ENCODE measurements around the gene PARP14. TPM values are rescaled to one million over a fixed set of nuclear protein-coding genes. Genes with fewer than 3 reads are reported as not detected.
"Not testable (repeated sequence)": the region's sequence is repeated elsewhere in the genome, so short reads cannot be mapped to it uniquely, and the experiment has no call there.

Gene PARP14
- total RNA-seq, 1 experiment from 2014 or later = 18.7 TPM

DNA sequence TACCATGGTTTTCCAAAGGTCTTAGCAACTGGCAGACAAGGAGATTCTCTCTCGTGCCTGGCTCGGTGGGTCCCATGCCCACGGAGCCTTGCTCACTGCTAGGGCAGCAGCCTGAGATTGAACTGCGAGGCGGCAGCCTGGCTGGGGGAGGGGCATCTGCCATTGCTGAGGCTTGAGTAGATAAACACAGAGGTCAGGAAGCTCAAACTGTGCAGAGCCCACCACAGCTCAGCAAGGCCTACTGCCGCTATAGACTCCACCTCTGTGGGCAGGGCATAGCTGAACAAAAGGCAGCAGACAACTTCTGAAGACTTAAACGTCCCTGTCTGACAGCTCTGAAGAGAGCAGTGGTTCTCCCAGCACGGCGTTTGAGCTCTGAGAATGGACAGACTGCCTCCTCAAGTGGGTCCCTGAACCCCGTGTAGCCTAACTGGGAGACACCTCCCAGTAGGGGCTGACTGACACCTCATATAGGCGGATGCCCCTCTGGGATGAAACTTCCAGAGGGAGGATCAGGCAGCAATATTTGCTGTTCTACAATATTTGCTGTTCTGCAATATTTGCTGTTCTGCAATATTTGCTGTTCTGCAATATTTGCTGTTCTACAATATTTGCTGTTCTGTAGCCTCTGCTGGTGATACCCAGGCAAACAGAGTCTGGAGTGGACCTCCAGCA, 29.3 kb upstream of the PARP14 start:
- DNase-seq; H3K4me3 ChIP-seq (ENCODE audit: low read length); H3K9me3 ChIP-seq (ENCODE audit: low read length); H3K27me3 ChIP-seq (ENCODE audit: low read length); H2AFZ ChIP-seq (ENCODE audit: low read length); H3K36me3 ChIP-seq (ENCODE audit: insufficient read depth, low read length); H3K9ac ChIP-seq (ENCODE audit: low read length); H3K9me2 ChIP-seq (replicated peaks; ENCODE audit: insufficient read depth, low read length); H3K79me2 ChIP-seq (ENCODE audit: low read length); H3K27ac ChIP-seq (ENCODE audit: low read length); H4K20me1 ChIP-seq (ENCODE audit: insufficient read depth, low read depth, low read length); H3K4me2 ChIP-seq (ENCODE audit: low read depth, low read length, poor library complexity, severe bottlenecking); H3K4me1 ChIP-seq (ENCODE audit: low read length): not testable (repeated sequence)

DNA sequence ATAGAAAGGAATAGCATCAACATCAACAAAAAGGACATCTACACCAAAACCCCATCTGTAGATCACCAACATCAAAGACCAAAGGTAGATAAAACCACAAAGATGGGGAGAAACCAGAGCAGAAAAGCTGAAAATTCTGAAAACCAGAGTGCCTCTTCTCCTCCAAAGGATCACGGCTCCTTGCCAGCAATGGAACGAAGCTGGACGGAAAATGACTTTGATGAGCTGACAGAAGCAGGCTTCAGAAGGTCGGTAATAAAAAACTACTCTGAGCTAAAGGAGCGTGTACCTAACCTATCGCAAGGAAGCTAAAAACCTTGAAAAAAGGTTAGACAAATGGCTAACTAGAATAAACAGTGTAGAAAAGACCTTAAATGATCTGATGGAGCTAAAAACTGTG, 28.7 kb upstream of the PARP14 start:
- not testable (repeated sequence) for H3K36me3 ChIP-seq (ENCODE audit: insufficient read depth, low read length); H3K4me1 ChIP-seq (ENCODE audit: low read length); H3K9me3 ChIP-seq (ENCODE audit: low read length); H3K27ac ChIP-seq (ENCODE audit: low read length); H3K9me2 ChIP-seq (replicated peaks; ENCODE audit: insufficient read depth, low read length); H3K4me2 ChIP-seq (ENCODE audit: low read depth, low read length, poor library complexity, severe bottlenecking); DNase-seq; H2AFZ ChIP-seq (ENCODE audit: low read length); H3K27me3 ChIP-seq (ENCODE audit: low read length); H3K4me3 ChIP-seq (ENCODE audit: low read length); H3K9ac ChIP-seq (ENCODE audit: low read length); H3K79me2 ChIP-seq (ENCODE audit: low read length); H4K20me1 ChIP-seq (ENCODE audit: insufficient read depth, low read depth, low read length)

DNA sequence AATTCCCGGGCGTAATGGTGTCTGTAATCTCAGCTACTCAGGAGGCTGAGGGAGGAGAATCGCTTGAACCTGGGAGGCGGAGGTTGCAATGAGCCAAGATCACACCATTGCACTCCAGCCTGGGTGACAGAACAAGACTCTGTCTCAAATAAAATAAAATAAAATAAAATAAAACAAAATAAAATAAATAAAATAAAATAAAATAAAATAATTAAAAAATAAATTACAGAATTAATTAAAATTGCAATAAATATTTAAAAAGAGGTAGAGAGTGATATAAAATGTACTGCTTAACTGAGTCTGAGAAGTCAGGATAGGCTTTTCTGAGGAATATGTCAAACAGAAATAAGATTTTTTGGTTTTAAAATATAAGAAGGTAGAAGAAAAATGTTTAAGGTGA, 22.3 kb upstream of the PARP14 start:
- H3K4me2 ChIP-seq (ENCODE audit: low read depth, low read length, poor library complexity, severe bottlenecking) = peak overlapping the region; percentile 48
- H3K9ac ChIP-seq (ENCODE audit: low read length) = 0 out of 2 replicates have a peak overlapping the region, but pooled peaks have one; percentile 30
- H3K27ac ChIP-seq (ENCODE audit: low read length) = 0 out of 2 replicates have a peak overlapping the region, but pooled peaks have one; percentile 27
- H3K4me3 ChIP-seq (ENCODE audit: low read length); H3K9me3 ChIP-seq (ENCODE audit: low read length); H3K9me2 ChIP-seq (replicated peaks; ENCODE audit: insufficient read depth, low read length); H4K20me1 ChIP-seq (ENCODE audit: insufficient read depth, low read depth, low read length); H3K36me3 ChIP-seq (ENCODE audit: insufficient read depth, low read length); DNase-seq; H3K27me3 ChIP-seq (ENCODE audit: low read length); H3K79me2 ChIP-seq (ENCODE audit: low read length): not testable (repeated sequence)
- H3K4me1 ChIP-seq (ENCODE audit: low read length) = peaks cover 20% of the 10 kb centered on the region
- peak overlapping the region; percentile 64; the same call in 1 of the 2 replicates for H2AFZ ChIP-seq (ENCODE audit: low read length)

DNA sequence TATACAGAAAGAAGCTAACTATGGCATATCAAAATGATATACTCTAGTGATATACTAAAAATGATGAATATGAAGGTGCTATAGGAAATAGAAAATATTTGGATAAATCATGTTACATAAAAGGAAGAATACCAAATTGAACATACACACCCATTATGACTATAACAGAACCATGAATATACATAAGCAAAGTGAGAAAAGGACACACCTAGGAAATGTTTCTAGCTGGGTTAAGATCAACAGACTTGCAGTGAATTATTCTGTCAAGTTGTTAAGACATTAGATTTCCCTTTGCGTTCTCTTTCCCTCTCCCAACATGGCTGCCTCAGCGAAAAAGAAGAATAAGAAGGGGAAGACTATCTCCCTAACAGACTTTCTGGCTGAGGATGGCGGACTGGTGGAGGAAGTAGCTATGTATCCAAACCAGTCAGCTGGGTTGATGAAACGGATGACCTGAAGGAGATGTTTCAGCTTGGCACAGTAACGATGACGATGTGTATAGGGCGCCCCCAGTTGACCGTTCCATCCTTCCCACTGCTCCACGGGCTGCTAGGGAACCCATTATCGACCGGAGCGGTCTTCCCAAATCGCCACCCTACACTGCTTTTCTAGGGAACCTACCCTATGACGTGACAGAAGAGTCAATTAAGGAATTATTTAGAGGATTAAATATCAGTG, 20.2 kb upstream of the PARP14 start:
- no peak overlapping the region for H3K4me2 ChIP-seq (ENCODE audit: low read depth, low read length, poor library complexity, severe bottlenecking)
- H3K36me3 ChIP-seq (ENCODE audit: insufficient read depth, low read length) = no peaks in the 10 kb centered on the region
- peak; percentile 56 for DNase-seq
- H4K20me1 ChIP-seq (ENCODE audit: insufficient read depth, low read depth, low read length) = no peaks in the 10 kb centered on the region
- H3K27me3 ChIP-seq (ENCODE audit: low read length) = no peaks in the 10 kb centered on the region
- H3K79me2 ChIP-seq (ENCODE audit: low read length) = no peaks in the 10 kb centered on the region
- no peak overlapping the region for H2AFZ ChIP-seq (ENCODE audit: low read length)
- no peak overlapping the region for H3K27ac ChIP-seq (ENCODE audit: low read length)
- peaks cover 20% of the 10 kb centered on the region for H3K4me1 ChIP-seq (ENCODE audit: low read length)
- H3K4me3 ChIP-seq (ENCODE audit: low read length) = no peak overlapping the region
- H3K9ac ChIP-seq (ENCODE audit: low read length) = no peak overlapping the region
- no peaks in the 10 kb centered on the region for H3K9me2 ChIP-seq (replicated peaks; ENCODE audit: insufficient read depth, low read length)
- H3K9me3 ChIP-seq (ENCODE audit: low read length) = no peaks in the 10 kb centered on the region

DNA sequence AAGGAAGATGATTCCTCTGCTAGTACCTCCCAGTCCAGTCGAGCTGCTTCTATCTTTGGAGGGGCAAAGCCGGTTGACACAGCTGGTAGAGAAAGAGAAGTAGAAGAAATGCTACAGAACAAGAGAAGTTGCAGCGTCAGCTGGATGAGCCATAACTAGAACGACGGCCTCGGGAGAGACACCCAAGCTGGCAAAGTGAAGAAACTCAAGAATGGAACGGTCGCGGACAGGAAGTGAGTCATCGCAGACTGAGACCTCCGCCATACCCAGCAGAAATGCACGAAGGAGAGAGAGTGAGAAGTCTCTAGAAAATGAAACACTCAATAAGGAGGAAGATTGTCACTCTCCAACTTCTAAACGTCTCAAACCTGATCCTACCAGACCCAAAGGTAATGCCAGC, 19.0 kb upstream of the PARP14 start:
- H3K27me3 ChIP-seq (ENCODE audit: low read length) = no peaks in the 10 kb centered on the region
- no peak overlapping the region for H3K27ac ChIP-seq (ENCODE audit: low read length)
- no peak overlapping the region for H3K4me3 ChIP-seq (ENCODE audit: low read length)
- H2AFZ ChIP-seq (ENCODE audit: low read length) = no peak overlapping the region
- no peaks in the 10 kb centered on the region for H3K9me2 ChIP-seq (replicated peaks; ENCODE audit: insufficient read depth, low read length)
- no peak for DNase-seq
- 0 out of 2 replicates have a peak overlapping the region, but pooled peaks have one; percentile 15 for H3K9ac ChIP-seq (ENCODE audit: low read length)
- no peak overlapping the region for H3K4me2 ChIP-seq (ENCODE audit: low read depth, low read length, poor library complexity, severe bottlenecking)
- peaks cover 20% of the 10 kb centered on the region for H3K4me1 ChIP-seq (ENCODE audit: low read length)
- no peaks in the 10 kb centered on the region for H4K20me1 ChIP-seq (ENCODE audit: insufficient read depth, low read depth, low read length)
- no peaks in the 10 kb centered on the region for H3K9me3 ChIP-seq (ENCODE audit: low read length)
- no peaks in the 10 kb centered on the region for H3K79me2 ChIP-seq (ENCODE audit: low read length)
- no peaks in the 10 kb centered on the region for H3K36me3 ChIP-seq (ENCODE audit: insufficient read depth, low read length)

DNA sequence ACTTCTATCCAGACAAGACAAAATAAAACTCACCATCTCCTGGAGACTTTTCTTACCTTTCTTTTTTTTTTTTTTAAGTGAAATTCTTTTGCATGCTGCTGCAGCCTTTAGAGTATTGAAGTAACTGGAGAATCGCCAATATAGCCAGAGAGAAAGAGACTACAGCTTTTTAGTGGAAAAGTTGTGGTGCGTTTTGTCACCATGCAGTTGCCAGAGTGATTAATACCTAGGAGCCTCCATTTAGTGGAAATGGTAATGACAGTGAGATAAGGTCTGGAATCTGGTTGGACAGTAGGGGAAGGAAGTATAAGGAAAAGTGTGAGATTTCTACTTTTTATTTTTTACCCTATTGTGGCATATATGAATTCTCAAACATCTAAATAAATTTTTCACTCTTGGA, 18.1 kb upstream of the PARP14 start:
- H3K27me3 ChIP-seq (ENCODE audit: low read length) = no peaks in the 10 kb centered on the region
- H3K4me1 ChIP-seq (ENCODE audit: low read length) = peaks cover 20% of the 10 kb centered on the region
- H3K36me3 ChIP-seq (ENCODE audit: insufficient read depth, low read length) = no peaks in the 10 kb centered on the region
- H4K20me1 ChIP-seq (ENCODE audit: insufficient read depth, low read depth, low read length) = no peaks in the 10 kb centered on the region
- no peaks in the 10 kb centered on the region for H3K9me2 ChIP-seq (replicated peaks; ENCODE audit: insufficient read depth, low read length)
- no peaks in the 10 kb centered on the region for H3K79me2 ChIP-seq (ENCODE audit: low read length)
- DNase-seq = no peak
- H3K4me3 ChIP-seq (ENCODE audit: low read length) = no peak overlapping the region
- H3K9me3 ChIP-seq (ENCODE audit: low read length) = no peaks in the 10 kb centered on the region
- no peak overlapping the region for H3K9ac ChIP-seq (ENCODE audit: low read length)
- no peak overlapping the region for H3K4me2 ChIP-seq (ENCODE audit: low read depth, low read length, poor library complexity, severe bottlenecking)
- no peak overlapping the region for H2AFZ ChIP-seq (ENCODE audit: low read length)
- H3K27ac ChIP-seq (ENCODE audit: low read length) = no peak overlapping the region

DNA sequence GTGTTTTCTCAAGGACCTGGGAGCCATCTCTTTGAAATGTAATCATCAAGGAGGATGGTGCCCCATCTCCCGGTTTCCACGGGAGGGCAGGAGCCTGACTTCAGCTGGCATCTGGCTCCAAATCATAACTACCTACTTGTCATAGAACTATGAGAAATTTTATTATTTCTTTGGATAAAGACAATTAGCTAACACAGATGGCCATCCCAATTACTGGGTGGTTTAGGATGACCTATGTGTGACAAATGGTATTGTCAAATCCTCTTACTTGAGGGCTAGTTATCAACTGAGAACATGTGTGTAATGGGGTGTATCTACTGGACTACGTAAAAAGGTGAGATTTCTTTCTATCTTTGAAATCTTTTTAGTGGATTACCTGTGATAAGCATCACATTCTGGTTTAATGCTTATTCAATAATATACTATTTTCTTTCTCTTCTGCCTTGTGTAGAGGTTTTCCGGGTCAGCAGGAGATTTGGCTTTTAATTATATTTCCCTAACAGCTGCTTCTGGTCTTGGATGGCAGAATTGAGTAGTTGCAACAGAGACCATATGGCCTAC, 15.3 kb upstream of the PARP14 start:
- no peaks in the 10 kb centered on the region for H3K27me3 ChIP-seq (ENCODE audit: low read length)
- no peak overlapping the region for H3K4me2 ChIP-seq (ENCODE audit: low read depth, low read length, poor library complexity, severe bottlenecking)
- no peaks in the 10 kb centered on the region for H3K79me2 ChIP-seq (ENCODE audit: low read length)
- H4K20me1 ChIP-seq (ENCODE audit: insufficient read depth, low read depth, low read length) = no peaks in the 10 kb centered on the region
- H3K36me3 ChIP-seq (ENCODE audit: insufficient read depth, low read length) = no peaks in the 10 kb centered on the region
- no peak for DNase-seq
- H3K9me2 ChIP-seq (replicated peaks; ENCODE audit: insufficient read depth, low read length) = no peaks in the 10 kb centered on the region
- H3K9me3 ChIP-seq (ENCODE audit: low read length) = no peaks in the 10 kb centered on the region
- peaks cover 2% of the 10 kb centered on the region; the same call in 1 of the 2 replicates for H3K4me1 ChIP-seq (ENCODE audit: low read length)
- no peak overlapping the region for H3K9ac ChIP-seq (ENCODE audit: low read length)
- no peak overlapping the region for H3K4me3 ChIP-seq (ENCODE audit: low read length)
- H3K27ac ChIP-seq (ENCODE audit: low read length) = no peak overlapping the region
- no peak overlapping the region for H2AFZ ChIP-seq (ENCODE audit: low read length)

- Histone ChIP-seq H3K9me2 (replicated peaks; ENCODE audit: insufficient read depth, low read length) (no peaks in the 10 kb centered on the region), H3K27me3 (ENCODE audit: low read length) (no peaks in the 10 kb centered on the region)
Measured at GRCh38 chr3:122665881-122666280, 14.8 kb upstream of the PARP14 start.

More at GRCh38 chr3:122665881-122666280, 14.8 kb upstream of the PARP14 start:
- no peak overlapping the region for H3K4me2 ChIP-seq (ENCODE audit: low read depth, low read length, poor library complexity, severe bottlenecking)
- no peaks in the 10 kb centered on the region for H3K9me3 ChIP-seq (ENCODE audit: low read length)
- H3K4me1 ChIP-seq (ENCODE audit: low read length) = no peaks in the 10 kb centered on the region
- H4K20me1 ChIP-seq (ENCODE audit: insufficient read depth, low read depth, low read length) = no peaks in the 10 kb centered on the region
- H3K79me2 ChIP-seq (ENCODE audit: low read length) = no peaks in the 10 kb centered on the region
- H3K9ac ChIP-seq (ENCODE audit: low read length) = no peak overlapping the region
- no peak overlapping the region for H3K27ac ChIP-seq (ENCODE audit: low read length)
- no peak overlapping the region for H2AFZ ChIP-seq (ENCODE audit: low read length)
- DNase-seq = no peak
- no peaks in the 10 kb centered on the region for H3K36me3 ChIP-seq (ENCODE audit: insufficient read depth, low read length)
- no peak overlapping the region for H3K4me3 ChIP-seq (ENCODE audit: low read length)

All from Karpas-422 (cell line).